Measurements from ENCODE around the gene LRRFIP2.

The LRRFIP2 gene

DNA sequence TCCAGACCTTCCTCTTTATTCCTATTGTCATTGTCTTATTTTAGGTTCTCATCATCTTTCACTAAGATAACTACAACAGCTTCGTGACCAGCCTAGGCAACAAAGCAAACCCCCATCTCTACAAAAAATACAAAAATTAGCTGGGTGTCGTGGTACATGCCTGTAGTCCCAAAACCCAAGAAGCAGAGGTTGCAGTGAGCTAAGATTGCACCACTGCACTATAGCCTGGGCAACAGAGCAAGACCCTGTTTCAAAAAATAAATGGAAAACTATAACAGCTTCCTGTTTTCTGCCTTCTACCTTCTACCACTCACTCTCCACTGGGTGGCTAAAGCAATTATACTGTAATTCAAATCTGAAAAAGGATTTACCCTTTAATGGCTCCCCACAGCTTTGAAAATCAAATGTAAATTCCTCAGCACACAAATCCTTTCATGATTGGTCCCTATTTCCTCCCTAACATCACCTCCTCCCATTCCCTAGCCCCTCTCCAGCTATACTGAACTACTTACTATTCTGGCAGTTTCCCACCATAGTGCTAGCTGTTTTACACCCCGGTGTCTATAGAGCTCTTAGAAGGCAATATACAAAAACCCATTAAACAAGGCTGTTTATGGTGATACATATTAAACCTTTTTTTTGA lies 33.4 kb downstream of the LRRFIP2 start:
- H3K4me3 ChIP-seq (ENCODE audit: low read depth, low read length), result no peak overlapping the region
- no peak for TF ChIP-seq CTCF (IDR thresholded peaks at IDR 0.05; ENCODE audit: insufficient read depth, low read depth, low read length, missing control alignments)
- no peak for DNase-seq (ENCODE audit: low read depth)

GRCh38 chr3:37139567-37140052 lies 34.8 kb downstream of the LRRFIP2 start:
- peak; percentile 60 for DNase-seq (ENCODE audit: low read depth)
- no peak for TF ChIP-seq CTCF (IDR thresholded peaks at IDR 0.05; ENCODE audit: insufficient read depth, low read depth, low read length, missing control alignments)
- H3K4me3 ChIP-seq (ENCODE audit: low read depth, low read length), result no peak overlapping the region

- H3K4me3 ChIP-seq (ENCODE audit: low read depth, low read length), result no peak overlapping the region
- no peak for DNase-seq (ENCODE audit: low read depth)
- TF ChIP-seq CTCF (IDR thresholded peaks at IDR 0.05; ENCODE audit: insufficient read depth, low read depth, low read length, missing control alignments), result no peak
Observed at GRCh38 chr3:37138816-37139215, 35.6 kb downstream of the LRRFIP2 start.

- no peak overlapping the region for H3K4me3 ChIP-seq (ENCODE audit: low read depth, low read length)
- no peak for TF ChIP-seq CTCF (IDR thresholded peaks at IDR 0.05; ENCODE audit: insufficient read depth, low read depth, low read length, missing control alignments)
- DNase-seq (ENCODE audit: low read depth), result no peak
Observed at GRCh38 chr3:37137516-37137915, 36.9 kb downstream of the LRRFIP2 start.

DNA sequence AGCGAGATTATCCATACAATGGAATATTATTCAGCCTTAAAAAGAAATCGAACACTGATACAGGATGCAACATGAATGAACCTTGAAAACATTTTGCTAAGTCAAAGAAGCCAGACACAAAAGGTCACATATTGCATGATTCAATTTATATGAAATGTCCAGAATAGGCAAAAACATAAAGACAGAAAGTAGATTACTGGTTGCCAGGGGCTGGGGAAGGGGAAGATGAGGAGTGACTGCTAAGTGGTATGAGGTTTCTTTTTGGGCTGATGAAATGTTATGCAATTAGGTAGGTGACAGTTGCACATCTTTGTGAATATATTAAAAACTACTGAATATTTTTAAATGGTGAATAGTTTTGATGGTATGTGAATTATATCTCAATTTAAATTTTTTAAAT lies 38.3 kb downstream of the LRRFIP2 start:
- no peak for TF ChIP-seq CTCF (IDR thresholded peaks at IDR 0.05; ENCODE audit: insufficient read depth, low read depth, low read length, missing control alignments)
- no peak overlapping the region for H3K4me3 ChIP-seq (ENCODE audit: low read depth, low read length)
- no peak for DNase-seq (ENCODE audit: low read depth)

GRCh38 chr3:37135561-37135960 lies 38.8 kb downstream of the LRRFIP2 start:
- TF ChIP-seq CTCF (IDR thresholded peaks at IDR 0.05; ENCODE audit: insufficient read depth, low read depth, low read length, missing control alignments), result no peak
- no peak for DNase-seq (ENCODE audit: low read depth)
- H3K4me3 ChIP-seq (ENCODE audit: low read depth, low read length), result no peak overlapping the region

DNA sequence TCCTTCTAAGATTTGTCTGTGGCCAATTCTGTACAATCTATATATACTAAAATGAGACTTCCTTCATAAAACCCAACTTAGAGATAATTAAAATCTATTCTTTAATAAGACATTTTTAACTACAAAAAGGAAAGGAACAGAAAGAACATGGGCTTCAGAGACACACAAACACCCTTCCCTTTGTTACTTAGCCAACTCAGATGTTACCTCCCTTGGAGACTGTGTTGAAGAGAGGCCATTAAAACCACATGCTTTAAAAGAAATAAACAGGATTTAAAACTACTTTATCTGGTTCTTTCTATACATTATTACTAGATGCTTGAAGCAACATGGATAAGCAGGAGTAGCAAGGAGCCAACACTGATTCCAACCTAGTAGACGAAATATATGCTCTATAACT lies 42.0 kb downstream of the LRRFIP2 start:
- no peak for DNase-seq (ENCODE audit: low read depth)
- H3K4me3 ChIP-seq (ENCODE audit: low read depth, low read length), result no peak overlapping the region
- no peak for TF ChIP-seq CTCF (IDR thresholded peaks at IDR 0.05; ENCODE audit: insufficient read depth, low read depth, low read length, missing control alignments)

All from GM12865 (cell line).